DMS53 (cell line): Measurements from ENCODE around the gene CAMK1.

Experiments
- DNase-seq: peaks from one replicate; lab custom pipeline; 2025; lab: John Stamatoyannopoulos, UW

CAMK1 gene

DNA sequence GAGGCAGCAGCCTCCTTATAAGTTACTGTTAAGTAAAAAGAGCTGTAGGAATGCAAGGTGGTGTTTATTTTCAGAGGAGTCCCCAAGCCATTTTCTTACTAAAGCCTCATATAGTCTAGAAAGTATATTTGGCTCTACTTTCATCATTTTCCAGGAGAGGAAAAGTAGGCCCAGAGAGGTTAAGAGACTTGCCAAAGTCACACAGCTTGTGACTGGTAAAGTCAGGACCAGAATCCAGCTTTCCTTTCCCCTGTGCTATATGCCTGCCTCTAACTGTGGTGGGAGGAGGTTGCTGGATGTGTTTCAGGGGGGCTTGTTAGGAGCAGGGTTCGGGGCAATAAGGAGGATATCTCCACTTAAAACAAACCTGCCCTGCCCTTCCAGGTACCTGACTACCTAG, 27.2 kb downstream of the CAMK1 start:
- DNase-seq: no peak

DNA sequence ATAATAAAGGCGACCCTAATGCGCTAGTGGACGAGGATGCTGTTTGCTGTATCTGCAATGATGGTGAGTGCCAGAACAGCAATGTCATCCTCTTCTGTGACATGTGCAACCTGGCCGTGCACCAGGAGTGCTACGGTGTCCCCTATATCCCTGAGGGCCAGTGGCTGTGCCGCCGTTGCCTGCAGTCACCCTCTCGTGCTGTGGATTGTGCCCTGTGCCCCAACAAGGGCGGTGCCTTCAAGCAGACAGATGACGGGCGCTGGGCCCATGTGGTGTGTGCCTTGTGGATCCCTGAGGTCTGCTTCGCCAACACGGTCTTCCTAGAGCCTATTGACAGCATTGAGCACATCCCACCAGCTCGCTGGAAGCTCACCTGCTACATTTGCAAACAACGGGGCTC, 30.6 kb downstream of the CAMK1 start:
- DNase-seq: no peak

DNA sequence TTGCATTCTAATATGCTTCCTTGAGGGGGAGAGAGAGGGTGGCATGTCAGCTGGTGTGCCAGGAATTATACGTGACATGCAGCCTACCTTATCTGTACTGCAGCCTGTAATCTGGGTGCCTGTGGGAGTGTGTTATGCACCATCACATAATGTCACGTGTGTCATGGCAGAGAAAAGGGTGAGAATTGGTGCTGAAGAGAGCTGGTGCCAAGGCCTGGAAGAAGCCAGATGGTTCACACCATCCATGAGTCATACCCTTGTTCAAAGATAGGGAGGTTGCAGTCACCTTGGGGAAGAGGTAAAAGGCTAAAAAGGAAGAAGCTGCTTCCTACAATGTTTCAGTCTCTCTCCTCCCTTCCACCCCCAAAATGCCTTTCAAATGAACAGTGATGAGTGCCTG, 32.9 kb downstream of the CAMK1 start:
- no peak for DNase-seq

DNA sequence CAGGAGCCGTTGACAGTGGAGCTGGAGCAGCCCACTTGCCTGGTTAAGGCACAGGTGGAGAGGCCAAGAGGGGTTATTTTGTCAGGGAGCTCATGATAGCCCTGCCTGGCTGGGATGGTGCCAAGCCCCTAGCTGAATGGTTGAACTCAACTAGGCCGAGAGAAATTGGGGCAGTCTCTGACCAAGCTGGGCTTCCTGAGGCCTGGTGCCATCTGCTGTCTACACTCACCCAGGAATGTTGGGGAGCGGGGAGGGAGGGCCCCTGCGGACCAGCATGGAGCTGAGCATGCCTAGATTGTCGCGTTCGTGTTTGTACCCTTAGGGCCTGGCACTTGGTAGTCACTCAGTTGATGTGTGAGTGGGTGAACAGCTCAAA, 37.0 kb downstream of the CAMK1 start:
- DNase-seq: no peak

DNA sequence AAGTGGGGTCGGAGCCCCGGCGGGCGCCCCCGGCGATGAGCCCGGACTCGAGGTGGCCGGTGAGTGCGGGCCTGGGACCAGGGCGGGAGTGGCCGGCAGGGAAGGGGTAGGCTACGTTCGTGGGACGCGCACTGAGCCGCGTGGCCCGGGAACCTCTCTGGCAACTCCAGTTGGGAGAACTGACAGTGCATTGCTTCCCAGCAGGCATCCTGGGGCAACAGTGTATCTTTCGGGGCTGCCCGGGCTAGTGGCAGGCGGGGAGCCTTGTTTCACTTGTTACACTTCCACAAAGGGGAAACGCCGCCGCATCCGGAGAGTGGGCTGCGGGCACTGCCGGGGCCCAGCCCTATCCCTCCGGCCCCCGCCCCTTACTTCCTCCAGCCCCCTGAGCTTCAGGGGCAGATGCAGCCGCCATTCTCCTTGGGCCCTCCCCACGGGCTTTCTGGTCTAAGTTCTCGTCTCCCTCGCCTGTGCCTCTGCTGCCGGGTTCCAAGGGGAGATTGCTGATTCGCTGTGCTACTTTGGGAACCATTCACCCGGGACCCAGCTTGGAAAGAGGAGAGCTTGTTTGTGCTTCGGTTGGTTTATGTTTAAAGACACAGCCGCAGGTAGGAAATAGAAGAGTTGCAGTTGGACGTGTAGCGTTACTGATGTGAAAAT, 37.5 kb downstream of the CAMK1 start:
- DNase-seq: peak; percentile 20

DNA sequence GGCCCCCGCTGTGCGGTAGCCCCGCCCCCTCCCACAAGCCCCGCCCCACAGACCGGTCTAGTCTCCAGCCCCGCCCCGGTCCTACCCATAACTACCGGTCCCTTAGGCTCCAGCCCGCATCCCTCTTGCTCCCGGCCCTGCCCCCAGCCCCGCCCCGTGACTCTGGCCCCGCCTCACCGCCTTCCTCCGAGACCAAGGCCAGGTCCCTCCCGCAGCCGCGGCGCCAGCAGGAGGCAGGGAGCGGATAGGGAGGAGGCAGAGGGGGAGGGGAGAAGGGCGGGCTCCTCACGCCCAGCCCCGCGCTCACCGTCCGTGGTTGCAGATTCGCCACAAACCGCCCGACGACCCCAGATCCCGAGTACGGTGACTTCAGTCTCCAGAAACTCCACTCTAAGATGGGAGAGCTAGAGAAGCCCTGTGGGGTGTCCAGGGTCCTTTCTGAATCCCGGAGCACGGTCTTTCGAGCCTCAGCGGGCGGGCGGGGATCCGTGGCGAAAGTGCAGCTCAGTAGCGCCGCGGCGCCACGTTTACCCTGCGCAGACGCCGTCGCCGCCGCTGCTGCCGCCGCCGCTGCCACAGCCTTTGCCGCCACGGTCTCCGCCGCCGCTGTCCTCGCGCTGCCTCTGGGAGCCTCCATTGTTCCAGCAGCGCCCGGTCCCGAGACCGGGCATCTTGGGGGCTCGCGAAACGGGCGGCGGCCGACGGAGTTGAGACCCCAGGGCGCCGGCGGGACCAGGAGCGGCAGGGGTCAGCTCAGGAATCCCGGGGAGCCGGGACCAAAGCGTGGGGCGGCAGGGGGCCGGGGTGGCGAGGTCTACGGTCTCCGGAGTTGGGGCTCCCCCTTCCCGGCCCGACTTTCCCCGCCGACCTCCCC, 38.3 kb downstream of the CAMK1 start, which contains the start of gene BRPF1:
Gene BRPF1, plus strand, starts transcription at position 530 of the 874 bp plus-strand sequence. CDS start 2,406 bp downstream, outside the sequence.
- DNase-seq: peak; percentile 95

DNA sequence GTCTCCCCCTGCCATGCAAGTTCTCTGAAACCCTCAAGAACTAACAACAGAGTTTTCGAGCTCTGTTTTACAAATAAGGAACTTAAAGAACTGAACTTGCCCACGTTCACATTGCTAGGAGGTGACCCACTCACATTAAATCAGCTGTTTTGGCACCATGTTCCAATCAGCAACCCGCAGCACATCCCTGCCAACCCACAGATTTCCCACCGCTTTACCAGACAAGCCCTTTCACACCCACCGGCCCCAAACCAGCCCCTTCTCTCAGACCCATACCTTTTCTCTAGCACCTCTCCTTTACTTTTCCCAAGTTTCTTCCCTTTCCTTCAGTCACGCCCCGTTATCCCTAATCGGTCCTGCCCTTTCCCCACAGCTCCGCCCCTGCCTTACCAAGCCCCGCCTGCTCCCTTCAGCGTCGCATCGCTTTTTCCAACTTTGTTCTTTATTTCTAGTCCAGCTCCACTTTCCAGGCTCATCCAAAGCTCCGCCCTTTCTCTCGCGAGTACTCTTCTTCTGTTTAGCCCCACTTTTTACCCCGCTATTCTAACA, 39.0 kb downstream of the CAMK1 start:
- DNase-seq: no peak

DNA sequence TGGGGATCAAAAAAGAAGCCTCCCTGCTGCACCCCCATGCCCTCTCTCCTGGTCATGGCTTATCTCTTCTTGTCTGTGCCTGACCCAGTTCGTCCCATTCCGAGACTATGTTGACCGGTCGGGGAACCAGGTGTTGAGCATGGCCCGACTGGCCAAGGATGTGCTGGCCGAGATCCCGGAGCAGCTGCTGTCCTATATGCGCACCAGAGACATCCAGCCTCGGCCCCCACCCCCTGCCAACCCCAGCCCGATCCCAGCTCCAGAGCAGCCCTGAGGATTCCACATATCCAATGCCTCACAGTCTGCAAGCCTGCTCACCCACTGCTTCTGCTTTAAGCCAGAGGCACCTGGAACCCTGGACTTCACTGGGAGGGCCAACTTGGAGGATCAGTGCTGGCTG, 40.3 kb downstream of the CAMK1 start:
- no peak for DNase-seq

DNA sequence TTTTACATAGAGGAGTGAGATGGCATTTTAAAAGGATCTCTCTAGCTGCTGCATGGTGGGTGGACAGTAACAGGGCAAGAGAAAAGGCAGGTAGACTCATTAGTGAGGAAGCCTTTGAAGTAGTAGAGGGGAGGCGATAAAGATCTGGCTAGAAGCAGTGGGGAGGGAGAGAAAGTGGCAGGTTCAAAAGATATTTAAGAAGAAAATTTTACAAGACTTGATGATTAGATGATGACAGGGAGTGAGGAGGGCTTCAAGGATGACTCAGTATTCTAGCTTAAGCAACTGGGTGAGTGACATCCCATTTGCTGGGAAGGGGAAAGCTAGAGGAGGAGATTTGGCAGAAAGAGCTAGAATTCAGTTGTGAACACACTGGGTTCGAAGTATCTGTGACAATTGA, 42.0 kb downstream of the CAMK1 start:
- DNase-seq: no peak

DNA sequence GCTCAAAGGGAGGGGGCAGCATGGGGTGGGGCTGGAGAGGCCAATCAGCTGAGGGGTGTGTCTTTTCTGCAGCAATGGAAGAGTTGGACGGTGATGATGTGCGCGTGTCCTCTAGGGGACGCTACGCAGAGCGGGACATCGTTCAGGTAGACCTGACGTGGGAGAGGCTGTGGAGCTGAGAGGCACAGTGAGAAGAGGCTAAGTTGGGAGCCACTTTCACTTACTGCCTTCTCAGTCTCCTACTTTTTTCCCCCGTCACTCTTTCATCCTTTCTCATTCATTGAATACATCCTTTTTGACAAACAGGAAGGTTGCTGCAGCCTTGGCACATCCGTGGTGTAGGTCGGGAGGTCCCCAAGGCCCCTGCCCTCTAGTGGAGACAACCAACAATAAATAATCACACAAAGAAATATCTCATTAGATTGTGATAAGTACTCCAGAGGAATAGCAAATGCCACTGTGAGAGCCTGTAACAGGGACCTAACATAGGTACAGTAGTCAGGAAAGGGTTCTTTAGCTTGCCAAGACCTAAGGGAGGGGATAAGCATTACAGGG, 42.6 kb downstream of the CAMK1 start:
- peak; percentile 63 for DNase-seq

DNA sequence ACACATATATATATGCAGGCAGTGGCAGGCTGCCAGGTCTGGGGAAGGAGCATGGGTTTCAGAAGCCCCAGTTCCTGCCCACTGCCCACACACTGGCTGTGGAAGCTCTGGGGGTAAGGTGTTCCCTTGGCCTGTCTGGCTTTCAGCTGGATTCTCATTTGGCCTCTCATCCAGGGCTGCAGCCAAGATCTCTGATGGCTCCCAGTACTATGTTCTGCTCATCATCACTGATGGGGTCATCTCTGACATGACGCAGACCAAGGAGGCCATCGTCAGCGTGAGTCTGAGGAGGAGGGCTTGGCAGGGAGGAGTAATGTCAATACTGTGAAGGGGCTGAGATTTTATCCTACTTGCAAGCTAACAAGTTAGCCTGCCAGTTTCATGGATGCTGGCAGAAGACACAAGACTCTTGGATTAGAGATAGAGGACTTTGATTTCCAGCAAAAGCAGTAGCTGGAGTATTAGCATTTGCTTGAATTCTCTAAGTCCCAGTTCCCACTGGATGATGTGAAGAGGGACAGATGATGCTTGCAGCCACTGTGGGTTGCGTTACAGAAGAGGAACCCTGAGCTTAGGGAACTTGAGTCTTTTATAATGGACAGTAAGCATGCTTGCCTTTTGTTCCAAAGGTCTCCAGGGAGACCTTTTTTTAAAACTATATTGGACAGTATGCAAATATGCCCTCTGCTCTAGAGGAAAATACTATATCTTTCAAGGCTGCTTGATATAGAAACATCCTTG, 43.8 kb downstream of the CAMK1 start:
- DNase-seq: no peak

DNA sequence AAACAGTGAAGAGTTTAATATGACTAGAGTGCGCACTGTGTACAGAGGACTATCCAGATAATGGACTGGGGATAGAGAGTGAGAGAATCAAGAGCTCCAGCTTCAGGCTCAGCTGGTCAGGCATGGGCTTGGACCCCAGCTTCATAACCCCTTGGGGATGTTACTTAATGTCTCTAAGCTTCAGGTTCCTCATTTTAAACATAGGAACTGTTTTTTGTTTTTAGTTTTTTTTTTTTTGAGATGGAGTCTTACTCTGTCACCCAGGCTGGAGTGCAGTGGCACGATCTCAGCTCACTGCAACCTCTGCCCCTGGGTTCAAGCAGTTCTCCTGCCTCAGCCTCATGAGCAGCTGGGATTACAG, 48.1 kb downstream of the CAMK1 start:
- no peak for DNase-seq

DNA sequence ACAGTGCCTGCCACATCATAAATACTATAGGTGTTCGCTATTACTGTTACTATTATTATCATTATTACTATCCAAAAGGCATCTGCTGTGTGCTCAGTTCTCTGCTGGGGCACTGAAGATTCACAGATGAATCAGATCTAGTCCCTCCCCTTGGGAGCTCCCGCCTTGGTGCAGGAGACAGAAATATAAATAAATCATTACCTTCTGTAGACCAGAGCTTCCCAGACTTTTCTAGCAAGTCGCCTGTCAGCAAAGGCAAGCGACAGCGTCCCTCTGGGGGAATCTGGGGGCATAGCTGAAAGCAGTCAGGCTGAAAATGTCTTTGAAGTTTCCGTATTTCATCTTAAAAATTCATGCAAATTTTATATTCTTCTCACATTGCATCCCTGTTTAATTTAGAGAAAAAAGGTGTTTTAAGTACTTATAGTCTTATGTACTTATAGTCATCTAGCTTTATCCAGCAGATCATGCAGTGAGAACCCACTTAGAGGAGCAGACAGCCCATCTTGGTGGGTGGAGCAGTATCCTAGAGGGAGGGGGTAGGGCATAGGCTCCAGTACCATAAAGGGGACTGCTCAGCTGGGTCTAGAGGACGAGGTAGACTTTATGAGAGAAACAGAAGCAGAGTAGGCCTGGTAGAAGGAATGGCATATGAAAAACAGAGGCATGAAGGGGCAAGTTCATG, 48.6 kb downstream of the CAMK1 start:
- no peak for DNase-seq

DNA sequence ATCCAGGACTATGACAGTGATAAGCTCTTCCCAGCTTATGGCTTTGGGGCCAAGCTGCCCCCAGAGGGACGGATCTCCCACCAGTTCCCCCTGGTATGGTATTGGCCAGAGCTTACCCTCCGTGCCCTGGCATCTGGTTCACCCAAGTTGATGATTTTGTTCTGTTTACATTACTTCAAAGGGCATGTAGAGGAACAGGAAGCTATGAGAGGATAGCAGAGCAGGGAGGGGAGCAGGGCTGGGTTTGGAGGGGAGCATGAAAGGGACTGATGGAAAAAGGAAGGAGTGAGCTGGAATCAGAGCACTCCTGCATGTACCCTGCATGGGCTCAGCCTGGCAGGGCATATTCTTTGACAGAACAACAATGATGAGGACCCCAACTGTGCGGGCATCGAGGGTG, 51.6 kb downstream of the CAMK1 start:
- DNase-seq: no peak

DNA sequence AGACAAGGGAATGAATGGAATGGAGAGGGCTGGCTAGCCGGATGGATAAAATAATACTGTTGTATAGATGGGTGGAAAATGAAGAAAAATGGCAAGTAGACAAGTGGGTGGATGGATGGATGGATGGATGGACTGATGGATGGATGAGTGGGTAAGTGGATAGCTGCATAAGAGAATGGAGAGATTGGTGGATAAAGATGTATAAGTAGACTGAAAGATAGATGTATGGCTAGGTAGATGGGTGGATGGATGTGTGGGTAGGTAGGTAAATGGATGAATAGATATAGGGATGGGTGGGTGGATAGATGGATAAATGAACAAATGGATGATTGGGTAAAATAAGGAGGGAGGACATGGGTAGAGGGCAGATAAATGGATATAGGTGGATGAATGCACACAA, 52.2 kb downstream of the CAMK1 start:
- no peak for DNase-seq

DNA sequence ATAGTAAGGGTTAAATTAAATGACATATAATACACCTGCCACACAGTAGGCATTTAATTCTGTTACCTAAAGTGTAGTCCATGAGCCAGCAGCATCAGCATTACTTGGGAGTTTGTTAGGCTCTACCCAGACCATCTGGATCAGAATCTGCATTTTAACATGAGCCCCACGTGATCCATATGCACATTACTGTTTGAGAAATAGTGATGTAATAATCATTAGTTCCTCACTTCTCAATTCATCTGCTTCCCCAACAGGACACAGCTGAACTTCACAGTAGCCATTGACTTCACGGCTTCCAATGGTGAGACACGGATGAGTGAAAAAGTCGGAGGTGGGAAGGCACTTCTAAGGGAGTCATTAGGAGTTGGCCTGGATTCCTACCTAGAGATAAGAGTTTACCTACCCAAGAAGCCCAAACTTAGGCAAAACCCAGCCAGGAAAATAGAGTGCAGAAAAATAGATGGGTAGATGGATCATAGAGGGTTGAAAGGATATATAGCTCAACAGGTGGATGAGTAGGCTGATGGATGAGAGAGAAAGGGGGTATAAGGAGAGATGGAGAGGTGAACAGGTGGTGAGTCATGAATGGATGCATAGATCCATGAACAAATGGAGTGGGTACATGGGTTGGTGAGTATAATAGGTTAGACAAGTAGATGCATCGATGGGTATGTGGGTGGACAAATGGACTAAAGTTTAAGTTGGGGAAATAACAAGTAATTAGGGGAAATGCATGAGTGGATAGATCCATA, 52.8 kb downstream of the CAMK1 start:
- DNase-seq: no peak

DNA sequence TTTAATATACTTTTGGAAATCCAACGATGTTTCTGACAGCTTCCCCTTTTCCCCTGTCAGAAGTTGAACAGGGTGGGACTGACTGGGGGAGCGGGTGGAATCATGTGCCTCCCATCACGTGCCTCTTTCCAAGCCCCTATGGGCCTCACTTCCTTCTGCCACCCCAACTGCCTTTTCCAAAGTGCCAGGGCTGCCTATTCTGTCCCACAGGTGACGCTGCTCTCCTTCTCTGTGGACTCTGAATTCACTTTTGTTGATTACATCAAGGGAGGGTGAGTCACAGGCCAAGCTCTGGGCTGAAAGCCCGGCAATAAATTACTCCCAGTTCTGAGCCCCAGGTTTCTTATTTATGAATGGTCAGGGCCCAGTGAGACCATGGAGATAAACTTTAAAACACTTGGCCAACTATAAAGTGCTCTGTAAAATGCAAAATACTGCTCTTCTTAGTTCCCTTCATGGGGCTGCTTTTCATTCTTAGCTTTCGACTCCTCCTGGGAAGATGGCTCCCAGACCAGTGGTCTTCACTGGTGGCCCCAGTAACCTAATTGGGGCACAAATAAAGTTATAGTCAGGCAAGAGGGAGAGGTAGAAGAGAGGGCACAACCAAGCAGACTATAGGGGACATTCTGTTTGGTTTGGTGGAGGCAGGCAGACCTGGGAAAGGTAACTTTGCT, 53.8 kb downstream of the CAMK1 start:
- peak; percentile 51 for DNase-seq

DNA sequence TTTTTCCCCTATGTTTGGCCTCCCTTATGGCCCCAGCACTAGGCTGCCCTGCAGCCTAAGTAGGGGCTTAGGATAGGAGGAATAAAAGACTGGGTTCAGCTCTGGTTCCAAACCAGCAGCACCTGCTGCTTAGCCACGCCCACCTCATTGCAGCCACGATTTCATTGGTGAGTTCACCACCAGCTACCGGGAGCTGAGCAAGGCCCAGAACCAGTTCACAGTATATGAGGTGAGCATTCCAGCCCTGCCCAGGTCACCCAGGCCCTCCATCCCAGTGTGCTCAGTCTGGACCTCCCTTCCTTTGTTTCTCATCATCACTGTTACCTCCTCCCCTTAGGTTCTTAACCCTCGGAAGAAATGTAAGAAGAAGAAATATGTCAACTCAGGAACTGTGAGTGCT, 54.6 kb downstream of the CAMK1 start:
- DNase-seq: peak; percentile 9

DNA sequence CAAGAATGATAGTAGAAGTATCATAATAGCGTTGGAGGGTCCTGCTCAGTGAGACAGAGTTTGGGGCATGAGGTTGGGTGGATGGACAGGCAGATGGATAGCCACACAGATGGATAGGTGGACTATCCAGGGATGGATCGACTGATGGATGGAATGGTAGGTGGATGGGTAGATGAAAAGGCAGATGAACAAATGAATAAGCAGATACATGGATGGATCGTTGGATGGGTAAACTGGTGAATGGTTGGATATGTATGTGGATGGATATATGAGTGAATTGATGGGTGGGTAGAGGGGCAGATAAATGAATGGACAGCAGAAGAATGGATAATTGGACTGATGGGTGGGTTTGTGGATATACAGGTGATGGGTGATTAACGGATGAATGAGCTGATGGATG, 56.6 kb downstream of the CAMK1 start:
- DNase-seq: no peak

DNA sequence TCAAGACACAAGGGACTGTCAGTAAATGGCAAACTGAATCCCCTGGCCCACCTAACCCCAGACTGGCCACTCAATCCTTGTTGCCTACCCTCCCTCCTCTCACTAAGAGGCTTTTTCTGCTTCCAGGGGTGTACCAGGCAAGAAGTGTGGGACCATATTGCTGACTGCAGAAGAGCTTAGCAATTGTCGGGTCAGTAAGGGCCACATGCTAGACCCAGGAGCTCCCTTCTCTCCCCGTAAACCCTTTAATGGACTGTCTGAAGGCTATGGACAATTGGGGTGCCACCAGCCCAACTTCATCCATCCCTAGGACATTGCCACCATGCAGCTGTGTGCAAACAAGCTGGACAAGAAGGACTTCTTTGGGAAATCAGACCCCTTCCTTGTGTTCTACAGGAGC, 57.3 kb downstream of the CAMK1 start:
- no peak for DNase-seq
